Measurements from ENCODE around the gene RUSC1.
A peak's percentile ranks its signal among the peaks of the same experiment; 100 is the strongest.

RUSC1 gene

DNA sequence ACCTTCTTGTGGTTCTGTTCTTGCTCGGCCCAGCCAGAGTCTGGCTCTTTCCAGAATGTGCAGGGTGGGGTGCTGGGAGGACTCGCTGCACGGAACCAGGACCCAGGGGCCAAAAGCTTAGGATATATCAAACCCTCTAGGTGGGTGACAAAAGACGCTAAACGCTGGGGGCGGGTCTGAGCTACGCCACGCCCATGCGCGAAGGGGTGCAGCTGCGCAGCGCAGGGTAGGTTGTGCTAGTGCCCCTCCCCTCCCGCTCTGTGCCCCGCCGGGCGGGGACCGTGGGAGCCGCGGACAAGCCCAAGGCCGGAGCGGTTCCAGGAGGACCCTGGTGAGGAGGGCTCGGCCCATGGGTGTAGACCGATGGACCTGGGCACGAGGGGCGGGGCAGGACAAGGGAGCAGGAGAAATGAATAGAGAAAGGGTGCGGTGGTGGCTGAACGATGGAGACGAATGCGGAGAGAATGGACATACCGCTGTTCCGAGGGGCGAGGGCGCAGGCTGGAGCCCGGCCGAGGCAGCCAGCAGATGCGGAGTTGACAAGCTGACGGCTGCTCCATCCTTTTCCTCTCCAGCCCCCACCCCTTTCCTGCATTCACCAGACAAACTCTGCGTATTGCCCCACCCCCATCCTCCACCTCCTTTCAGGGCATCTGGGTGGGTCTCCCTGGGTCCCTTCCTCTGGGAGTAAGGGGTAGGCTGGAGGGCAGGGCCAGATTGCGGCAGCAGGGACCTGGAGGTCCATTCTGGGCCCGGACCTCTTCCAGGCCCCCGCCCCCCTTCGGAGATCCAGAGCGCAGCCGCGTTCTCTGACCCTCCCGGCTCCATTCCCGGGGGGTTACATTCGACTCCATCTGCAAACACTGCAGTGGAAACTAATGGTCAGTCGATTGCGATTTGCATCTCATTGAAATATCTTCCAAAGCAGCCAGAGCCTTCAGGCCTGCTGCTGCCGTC lies at the start of gene RUSC1:
Gene RUSC1 (plus strand): TSS at position 234 of the 957 bp plus-strand sequence. CDS start 880 bp downstream, outside the sequence.
- Histone ChIP-seq H3K9ac (ENCODE audit: low read depth, low read length) (peak within 1 kb of the TSS; percentile 75; the same call in 1 of the 2 replicates), H3K9me3 (ENCODE audit: control insufficient read depth, insufficient read depth, low read length) (no peaks in the 10 kb centered on the region), H3K36me3 (ENCODE audit: insufficient read depth, low read length) (no peaks in the 10 kb centered on the region; the same call in 1 of the 2 replicates), H3K4me1 (ENCODE audit: insufficient read depth, low read length) (peaks cover 17% of the 10 kb centered on the region; the same call in 1 of the 2 replicates)

- peaks cover 29% of the 10 kb centered on the region for H3K36me3 ChIP-seq (ENCODE audit: insufficient read depth, low read length)
- H3K9me3 ChIP-seq (ENCODE audit: control insufficient read depth, insufficient read depth, low read length), result no peaks in the 10 kb centered on the region
- peak overlapping the region; percentile 52 for H3K9ac ChIP-seq (ENCODE audit: low read depth, low read length)
- H3K4me1 ChIP-seq (ENCODE audit: insufficient read depth, low read length), result no peaks in the 10 kb centered on the region
Observed at GRCh38 chr1:155272466-155273342, 48.0 kb upstream of the RUSC1 start.

- H3K36me3 ChIP-seq (ENCODE audit: insufficient read depth, low read length), result peaks cover 20% of the 10 kb centered on the region
- H3K9ac ChIP-seq (ENCODE audit: low read depth, low read length), result peak within 1 kb of the TSS; percentile 52
- H3K4me1 ChIP-seq (ENCODE audit: insufficient read depth, low read length), result peaks cover 1% of the 10 kb centered on the region
- no peaks in the 10 kb centered on the region for H3K9me3 ChIP-seq (ENCODE audit: control insufficient read depth, insufficient read depth, low read length)
Observed at GRCh38 chr1:155273343-155274245, 47.1 kb upstream of the RUSC1 start, which contains the start of gene CLK2. Gene CLK2, minus strand, starts transcription at chr1:155273504. Its CDS starts 2,527 bp downstream, at chr1:155270977.

DNA sequence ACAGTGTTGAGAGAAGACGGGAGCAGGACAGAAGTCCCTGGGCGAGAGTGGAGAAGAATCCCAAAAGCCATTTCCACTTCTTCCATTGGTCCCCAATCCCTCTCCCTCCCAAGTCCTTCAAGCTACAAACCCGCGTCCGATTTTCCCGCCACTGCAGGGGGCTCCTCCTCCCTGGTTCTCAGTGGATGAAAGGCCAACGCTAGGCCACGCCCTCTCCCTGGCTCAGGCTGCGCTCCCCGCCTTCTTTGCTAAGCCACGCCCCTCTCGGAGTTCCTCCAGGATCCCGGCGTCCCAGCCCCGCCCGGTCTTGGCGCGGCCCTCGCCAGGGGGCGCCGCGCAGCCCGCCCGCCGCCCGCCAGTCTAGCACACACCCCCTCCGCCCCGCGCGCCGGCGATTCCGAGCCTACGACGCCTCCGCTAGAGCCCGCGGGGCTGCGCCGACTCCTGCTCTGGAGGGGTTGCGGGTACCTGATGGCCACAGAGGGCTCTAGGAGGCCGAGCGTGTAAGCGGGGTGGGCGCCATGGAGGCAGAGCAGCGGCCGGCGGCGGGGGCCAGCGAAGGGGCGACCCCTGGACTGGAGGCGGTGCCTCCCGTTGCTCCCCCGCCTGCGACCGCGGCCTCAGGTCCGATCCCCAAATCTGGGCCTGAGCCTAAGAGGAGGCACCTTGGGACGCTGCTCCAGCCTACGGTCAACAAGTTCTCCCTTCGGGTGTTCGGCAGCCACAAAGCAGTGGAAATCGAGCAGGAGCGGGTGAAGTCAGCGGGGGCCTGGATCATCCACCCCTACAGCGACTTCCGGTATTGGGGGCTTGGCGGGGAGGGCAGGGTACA lies 43.4 kb upstream of the RUSC1 start, which contains the start of gene HCN3:
Gene HCN3 (plus strand): TSS at position 394 of the 832 bp plus-strand sequence. CDS start 128 bp downstream, at position 522.
- no peaks in the 10 kb centered on the region for H3K36me3 ChIP-seq (ENCODE audit: insufficient read depth, low read length)
- no peaks in the 10 kb centered on the region for H3K9me3 ChIP-seq (ENCODE audit: control insufficient read depth, insufficient read depth, low read length)
- H3K9ac ChIP-seq (ENCODE audit: low read depth, low read length), result peak within 1 kb of the TSS; percentile 74; the same call in 1 of the 2 replicates
- H3K4me1 ChIP-seq (ENCODE audit: insufficient read depth, low read length), result peaks cover 11% of the 10 kb centered on the region

- peak overlapping the region; percentile 74; the same call in 1 of the 2 replicates for H3K9ac ChIP-seq (ENCODE audit: low read depth, low read length)
- H3K4me1 ChIP-seq (ENCODE audit: insufficient read depth, low read length), result peaks cover 11% of the 10 kb centered on the region
- H3K9me3 ChIP-seq (ENCODE audit: control insufficient read depth, insufficient read depth, low read length), result no peaks in the 10 kb centered on the region
- no peaks in the 10 kb centered on the region for H3K36me3 ChIP-seq (ENCODE audit: insufficient read depth, low read length)
Observed at GRCh38 chr1:155277902-155278688, 42.6 kb upstream of the RUSC1 start.

GRCh38 chr1:155278689-155279160 lies 42.0 kb upstream of the RUSC1 start:
- Histone ChIP-seq H3K9me3 (ENCODE audit: control insufficient read depth, insufficient read depth, low read length) (no peaks in the 10 kb centered on the region), H3K9ac (ENCODE audit: low read depth, low read length) (no peak overlapping the region), H3K36me3 (ENCODE audit: insufficient read depth, low read length) (no peaks in the 10 kb centered on the region), H3K4me1 (ENCODE audit: insufficient read depth, low read length) (peaks cover 11% of the 10 kb centered on the region)

DNA sequence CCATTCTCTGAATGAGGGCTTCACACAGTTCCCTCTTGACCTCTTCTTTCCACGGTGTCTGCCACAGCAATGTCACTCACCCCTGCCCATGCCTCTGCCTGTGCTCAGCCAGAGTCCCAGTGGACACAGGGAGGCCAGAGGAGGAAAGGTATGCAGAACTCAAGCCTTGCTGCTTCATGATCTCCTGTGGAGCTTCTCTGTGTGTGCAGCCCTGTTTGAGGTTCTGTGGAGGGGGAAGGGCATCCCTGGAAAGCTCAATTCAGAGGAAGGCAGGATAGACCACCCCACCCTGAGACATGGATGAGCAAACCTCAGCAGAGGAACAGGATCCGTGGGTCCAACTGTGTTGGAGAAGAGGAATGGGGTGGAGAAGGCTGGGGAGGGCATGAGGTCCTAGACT lies 41.4 kb upstream of the RUSC1 start:
- Histone ChIP-seq H3K9ac (ENCODE audit: low read depth, low read length) (no peak overlapping the region), H3K36me3 (ENCODE audit: insufficient read depth, low read length) (no peaks in the 10 kb centered on the region), H3K4me1 (ENCODE audit: insufficient read depth, low read length) (peaks cover 11% of the 10 kb centered on the region), H3K9me3 (ENCODE audit: control insufficient read depth, insufficient read depth, low read length) (no peaks in the 10 kb centered on the region)

DNA sequence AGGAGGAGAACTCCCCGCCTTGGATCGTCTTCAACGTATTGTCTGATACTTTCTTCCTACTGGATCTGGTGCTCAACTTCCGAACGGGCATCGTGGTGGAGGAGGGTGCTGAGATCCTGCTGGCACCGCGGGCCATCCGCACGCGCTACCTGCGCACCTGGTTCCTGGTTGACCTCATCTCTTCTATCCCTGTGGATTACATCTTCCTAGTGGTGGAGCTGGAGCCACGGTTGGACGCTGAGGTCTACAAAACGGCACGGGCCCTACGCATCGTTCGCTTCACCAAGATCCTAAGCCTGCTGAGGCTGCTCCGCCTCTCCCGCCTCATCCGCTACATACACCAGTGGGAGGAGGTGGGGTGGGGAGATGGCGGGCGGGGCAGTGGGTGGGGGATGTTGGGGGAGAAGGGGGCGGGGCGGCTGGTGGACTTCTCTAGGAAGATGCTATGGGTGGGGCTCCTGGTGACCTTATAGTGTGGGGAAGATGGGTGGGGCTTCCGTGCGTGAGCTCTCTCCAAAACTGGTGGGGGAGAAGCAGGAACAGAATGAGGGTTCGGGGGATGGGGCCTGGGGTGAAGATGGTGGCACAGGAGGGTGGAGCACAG lies 38.1 kb upstream of the RUSC1 start:
- no peaks in the 10 kb centered on the region for H3K9me3 ChIP-seq (ENCODE audit: control insufficient read depth, insufficient read depth, low read length)
- no peak overlapping the region for H3K9ac ChIP-seq (ENCODE audit: low read depth, low read length)
- H3K4me1 ChIP-seq (ENCODE audit: insufficient read depth, low read length), result peaks cover 11% of the 10 kb centered on the region
- no peaks in the 10 kb centered on the region for H3K36me3 ChIP-seq (ENCODE audit: insufficient read depth, low read length)

GRCh38 chr1:155284476-155284875 lies 36.2 kb upstream of the RUSC1 start:
- Histone ChIP-seq H3K36me3 (ENCODE audit: insufficient read depth, low read length) (no peaks in the 10 kb centered on the region), H3K4me1 (ENCODE audit: insufficient read depth, low read length) (peaks cover under 1% of the 10 kb centered on the region), H3K9me3 (ENCODE audit: control insufficient read depth, insufficient read depth, low read length) (no peaks in the 10 kb centered on the region), H3K9ac (ENCODE audit: low read depth, low read length) (no peak overlapping the region)

- no peaks in the 10 kb centered on the region for H3K4me1 ChIP-seq (ENCODE audit: insufficient read depth, low read length)
- H3K9me3 ChIP-seq (ENCODE audit: control insufficient read depth, insufficient read depth, low read length), result no peaks in the 10 kb centered on the region
- no peak overlapping the region for H3K9ac ChIP-seq (ENCODE audit: low read depth, low read length)
- no peaks in the 10 kb centered on the region for H3K36me3 ChIP-seq (ENCODE audit: insufficient read depth, low read length)
Observed at GRCh38 chr1:155285063-155285462, 35.6 kb upstream of the RUSC1 start.

DNA sequence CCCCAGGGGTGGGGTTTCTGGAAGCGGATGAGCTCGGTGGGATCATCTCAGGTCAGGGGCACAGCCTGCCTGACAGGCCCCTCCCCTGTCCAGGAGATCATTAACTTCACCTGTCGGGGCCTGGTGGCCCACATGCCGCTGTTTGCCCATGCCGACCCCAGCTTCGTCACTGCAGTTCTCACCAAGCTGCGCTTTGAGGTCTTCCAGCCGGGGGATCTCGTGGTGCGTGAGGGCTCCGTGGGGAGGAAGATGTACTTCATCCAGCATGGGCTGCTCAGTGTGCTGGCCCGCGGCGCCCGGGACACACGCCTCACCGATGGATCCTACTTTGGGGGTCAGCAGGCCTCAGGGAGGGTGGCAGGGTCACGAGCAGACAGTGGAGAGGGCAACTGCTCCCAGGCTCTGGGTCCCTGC lies 35.1 kb upstream of the RUSC1 start:
- H3K4me1 ChIP-seq (ENCODE audit: insufficient read depth, low read length), result no peaks in the 10 kb centered on the region
- H3K36me3 ChIP-seq (ENCODE audit: insufficient read depth, low read length), result no peaks in the 10 kb centered on the region
- H3K9me3 ChIP-seq (ENCODE audit: control insufficient read depth, insufficient read depth, low read length), result no peaks in the 10 kb centered on the region
- H3K9ac ChIP-seq (ENCODE audit: low read depth, low read length), result no peak overlapping the region

GRCh38 chr1:155286544-155286943 lies 34.1 kb upstream of the RUSC1 start:
- Histone ChIP-seq H3K36me3 (ENCODE audit: insufficient read depth, low read length) (no peaks in the 10 kb centered on the region), H3K9ac (ENCODE audit: low read depth, low read length) (no peak overlapping the region), H3K4me1 (ENCODE audit: insufficient read depth, low read length) (no peaks in the 10 kb centered on the region), H3K9me3 (ENCODE audit: control insufficient read depth, insufficient read depth, low read length) (no peaks in the 10 kb centered on the region)
